Measurements from ENCODE around the gene UBE3A. TPM values are rescaled to one million over a fixed set of nuclear protein-coding genes. Genes with fewer than 3 reads are reported as not detected.
"Not testable (repeated sequence)": the region's sequence is repeated elsewhere in the genome, so short reads cannot be mapped to it uniquely, and the experiment has no call there.

UBE3A gene
- total RNA-seq, 1 donor from 2014 or later: 42.6 TPM

- DNase-seq (ENCODE audit: extremely low read depth, low read depth, low spot score): no peak
Observed at GRCh38 chr15:25439369-25439836, 579 bp upstream of the UBE3A start.

GRCh38 chr15:25437777-25438600, 835 bp downstream of the UBE3A start:
- DNase-seq (ENCODE audit: extremely low read depth, low read depth, low spot score): no peak

- no peak for DNase-seq (ENCODE audit: extremely low read depth, low read depth, low spot score)
Observed at GRCh38 chr15:25436707-25437106, 2.1 kb downstream of the UBE3A start.

- DNase-seq (ENCODE audit: extremely low read depth, low read depth, low spot score): no peak
Observed at GRCh38 chr15:25435474-25436243, 3.2 kb downstream of the UBE3A start.

- no peak for DNase-seq (ENCODE audit: extremely low read depth, low read depth, low spot score)
Observed at GRCh38 chr15:25433118-25433865, 5.5 kb downstream of the UBE3A start.

- DNase-seq (ENCODE audit: extremely low read depth, low read depth, low spot score): no peak
Observed at GRCh38 chr15:25431836-25432561, 6.8 kb downstream of the UBE3A start.

GRCh38 chr15:25427861-25428260, 11.0 kb downstream of the UBE3A start:
- no peak for DNase-seq (ENCODE audit: extremely low read depth, low read depth, low spot score)

- no peak for DNase-seq (ENCODE audit: extremely low read depth, low read depth, low spot score)
Observed at GRCh38 chr15:25426896-25427610, 11.8 kb downstream of the UBE3A start.

- no peak for DNase-seq (ENCODE audit: extremely low read depth, low read depth, low spot score)
Observed at GRCh38 chr15:25424073-25424472, 14.8 kb downstream of the UBE3A start.

- DNase-seq (ENCODE audit: extremely low read depth, low read depth, low spot score): no peak
Observed at GRCh38 chr15:25422021-25422420, 16.8 kb downstream of the UBE3A start.

- DNase-seq (ENCODE audit: extremely low read depth, low read depth, low spot score): no peak
Observed at GRCh38 chr15:25418202-25418601, 20.6 kb downstream of the UBE3A start.

GRCh38 chr15:25417604-25418003, 21.2 kb downstream of the UBE3A start:
- DNase-seq (ENCODE audit: extremely low read depth, low read depth, low spot score): no peak

- no peak for DNase-seq (ENCODE audit: extremely low read depth, low read depth, low spot score)
Observed at GRCh38 chr15:25416693-25417092, 22.1 kb downstream of the UBE3A start.

- DNase-seq (ENCODE audit: extremely low read depth, low read depth, low spot score): no peak
Observed at GRCh38 chr15:25415707-25416106, 23.1 kb downstream of the UBE3A start.

GRCh38 chr15:25415217-25415616, 23.6 kb downstream of the UBE3A start:
- DNase-seq (ENCODE audit: extremely low read depth, low read depth, low spot score): no peak

- DNase-seq (ENCODE audit: extremely low read depth, low read depth, low spot score): no peak
Observed at GRCh38 chr15:25410649-25411048, 28.2 kb downstream of the UBE3A start.

GRCh38 chr15:25409731-25410130, 29.1 kb downstream of the UBE3A start:
- not testable (repeated sequence) for DNase-seq (ENCODE audit: extremely low read depth, low read depth, low spot score)

- DNase-seq (ENCODE audit: extremely low read depth, low read depth, low spot score): no peak
Observed at GRCh38 chr15:25408929-25409328, 29.9 kb downstream of the UBE3A start.

GRCh38 chr15:25408428-25408827, 30.4 kb downstream of the UBE3A start:
- no peak for DNase-seq (ENCODE audit: extremely low read depth, low read depth, low spot score)

GRCh38 chr15:25407950-25408349, 30.9 kb downstream of the UBE3A start:
- no peak for DNase-seq (ENCODE audit: extremely low read depth, low read depth, low spot score)

Data from glomerular endothelial cell (primary cell).